HL-60/S4 (cell line): ENCODE measurements around the gene CDC34.

Experiments used
- in situ Hi-C: fragments of 300-500 bp; cut with MboI; formaldehyde crosslinking; loops from 2 replicates; pipeline ENCODE4 v1.14.3; 2022; ENCODE audit warnings: low sequenced_read_pairs

Gene CDC34

GRCh38 chr19:497491-497868 is 34.1 kb upstream of the CDC34 start:
- in situ Hi-C loops: no loop called here

GRCh38 chr19:497869-498510 is 33.6 kb upstream of the CDC34 start:
- in situ Hi-C loops: no loop called here

- in situ Hi-C loops: no loop called here
Measured at GRCh38 chr19:498511-498891, 33.1 kb upstream of the CDC34 start.

- in situ Hi-C loops: no loop called here
Measured at GRCh38 chr19:498977-499623, 32.5 kb upstream of the CDC34 start.

GRCh38 chr19:501646-502045 is 29.9 kb upstream of the CDC34 start:
- in situ Hi-C loops: no loop called here

GRCh38 chr19:504616-505015 is 26.9 kb upstream of the CDC34 start:
- in situ Hi-C loops: no loop called here

GRCh38 chr19:506404-507285 is 24.9 kb upstream of the CDC34 start:
- in situ Hi-C loops: no loop called here

GRCh38 chr19:507286-508203 is 24.0 kb upstream of the CDC34 start, which contains the start of gene TPGS1:
TSS of gene TPGS1 (plus strand) at chr19:507497. CDS start at chr19:507507, 10 bp downstream.
- in situ Hi-C loops: no loop called here

GRCh38 chr19:508204-509150 is 23.1 kb upstream of the CDC34 start:
- in situ Hi-C loops: no loop called here

GRCh38 chr19:510606-511100 is 20.9 kb upstream of the CDC34 start:
- in situ Hi-C loops: no loop called here

GRCh38 chr19:511101-511851 is 20.3 kb upstream of the CDC34 start:
- in situ Hi-C loops: no loop called here

- in situ Hi-C loops: no loop called here
Measured at GRCh38 chr19:512547-513365, 18.8 kb upstream of the CDC34 start.

GRCh38 chr19:513368-514165 is 18.0 kb upstream of the CDC34 start:
- in situ Hi-C loops: no loop called here

GRCh38 chr19:514166-514663 is 17.3 kb upstream of the CDC34 start:
- in situ Hi-C loops: no loop called here

GRCh38 chr19:517721-518597 is 13.6 kb upstream of the CDC34 start:
- in situ Hi-C loops: no loop called here
